Measurements from ENCODE around the gene TACR3.
"Not testable (repeated sequence)": the region's sequence is repeated elsewhere in the genome, so short reads cannot be mapped to it uniquely, and the experiment has no call there.

The TACR3 gene

GRCh38 chr4:103719830-103720207 is at the start of gene TACR3:
Gene TACR3, minus strand, starts transcription at chr4:103719985. Its CDS starts 310 bp downstream, at chr4:103719675.
- no peak for DNase-seq

GRCh38 chr4:103757631-103758030 is 37.8 kb upstream of the TACR3 start:
- DNase-seq = no peak

- no peak for DNase-seq
These were observed 37.0 kb upstream of the TACR3 start for GRCh38 chr4:103756741-103757140.

- DNase-seq = no peak
These were observed 35.1 kb upstream of the TACR3 start for GRCh38 chr4:103754844-103755243.

- no peak for DNase-seq
These were observed 34.3 kb upstream of the TACR3 start for GRCh38 chr4:103753868-103754653.

GRCh38 chr4:103723150-103723549 is 3.4 kb upstream of the TACR3 start:
- DNase-seq = not testable (repeated sequence)

GRCh38 chr4:103721251-103721650 is 1.5 kb upstream of the TACR3 start:
- DNase-seq = no peak

- DNase-seq = no peak
These were observed 876 bp upstream of the TACR3 start for GRCh38 chr4:103720661-103721060.

GRCh38 chr4:103719105-103719829 is 518 bp downstream of the TACR3 start:
- peak; percentile 3 for DNase-seq

- no peak for DNase-seq
These were observed 27.2 kb downstream of the TACR3 start for GRCh38 chr4:103692615-103693014.

- DNase-seq = no peak
These were observed 45.8 kb downstream of the TACR3 start for GRCh38 chr4:103673983-103674382.

GRCh38 chr4:103666764-103667163 is 53.0 kb downstream of the TACR3 start:
- not testable (repeated sequence) for DNase-seq

- no peak for DNase-seq
These were observed 55.2 kb downstream of the TACR3 start for GRCh38 chr4:103664436-103665075.

- no peak for DNase-seq
These were observed 71.2 kb downstream of the TACR3 start for GRCh38 chr4:103648541-103648940.

GRCh38 chr4:103645991-103646390 is 73.8 kb downstream of the TACR3 start:
- DNase-seq = no peak

- no peak for DNase-seq
These were observed 85.5 kb downstream of the TACR3 start for GRCh38 chr4:103634236-103634635.

GRCh38 chr4:103626296-103626695 is 93.5 kb downstream of the TACR3 start:
- no peak for DNase-seq

GRCh38 chr4:103591841-103592240 is 127.9 kb downstream of the TACR3 start:
- no peak for DNase-seq

- DNase-seq = no peak
These were observed 152.2 kb downstream of the TACR3 start for GRCh38 chr4:103567591-103567990.

- not testable (repeated sequence) for DNase-seq
These were observed 160.6 kb downstream of the TACR3 start for GRCh38 chr4:103559178-103559577.
